Small intestine (tissue), 7 donors: Measurements from ENCODE around the gene GPR15. TPM values are rescaled to one million over a fixed set of nuclear protein-coding genes. Genes with fewer than 3 reads are reported as not detected.

Experiments used
- DNase-seq, 2 donors: peaks; one replicate each; pipeline versions ENCODE4 v3.0.0 to v3.0.0-alpha.2; 2013
- FAIRE-seq: peaks from 2 replicates; lab custom pipeline; 2012; peaks lifted over from hg19 to GRCh38; lab: Jason Lieb, UNC
- H3K27ac ChIP-seq, 3 donors: one replicate each; pipeline ENCODE4 v1.5.1; 2013; ENCODE audit warnings: low read length in 2 of 3, mild to moderate bottlenecking in 2 of 3, control low read depth in 1 of 3, inconsistent platforms in 1 of 3, low read depth in 1 of 3, moderate library complexity in 1 of 3
- H3K27me3 ChIP-seq, 3 donors: one replicate each; pipeline ENCODE4 v1.6.1; 2013; ENCODE audit warnings: low read length in 3 of 3, inconsistent platforms in 1 of 3; ENCODE audit not compliant: control insufficient read depth in 3 of 3, insufficient read depth in 3 of 3
- H3K36me3 ChIP-seq, 3 donors: one replicate each; pipeline ENCODE4 v1.6.1; 2013; ENCODE audit warnings: low read length in 3 of 3, inconsistent platforms in 1 of 3, low read depth in 1 of 3, mild to moderate bottlenecking in 1 of 3, moderate library complexity in 1 of 3; ENCODE audit not compliant: control insufficient read depth in 3 of 3, insufficient read depth in 2 of 3
- H3K4me1 ChIP-seq, 3 donors: one replicate each; pipeline ENCODE4 v1.6.1; 2013; ENCODE audit warnings: low read length in 2 of 3, inconsistent platforms in 1 of 3, low read depth in 1 of 3, mild to moderate bottlenecking in 1 of 3, moderate library complexity in 1 of 3; ENCODE audit not compliant: control insufficient read depth in 3 of 3, insufficient read depth in 2 of 3
- H3K4me3 ChIP-seq, 3 donors: one replicate each; pipeline ENCODE4 v1.5.1; 2013; ENCODE audit warnings: low read length in 3 of 3, control low read depth in 1 of 3, inconsistent platforms in 1 of 3, low read depth in 1 of 3, mild to moderate bottlenecking in 1 of 3, moderate library complexity in 1 of 3
- H3K9me3 ChIP-seq, 2 donors: one replicate each; pipeline ENCODE4 v1.6.1; 2013; ENCODE audit warnings: low read depth in 1 of 2, low read length in 1 of 2; ENCODE audit not compliant: control insufficient read depth in 2 of 2, insufficient read depth in 1 of 2
- WGBS, 3 donors: extraction: QIAGEN DNeasy Blood & Tissue Kit; methylation state at CpG; one replicate each; pipeline ENCODE4 v1.1.7; 2013; 5-methylcytosine and 5-hydroxymethylcytosine counted together
- polyA plus RNA-seq, 4 donors: library from polyadenylated mRNA; stranded (reverse) in 3 of 4; unstranded in 1 of 4; fragments of 200-250 nt in 3 of 4; fragments of 120-200 nt in 1 of 4; gene quantifications; one replicate each; pipeline versions ENCODE4 v1.2.1 to v1.2.3, GENCODE V29; 2013
- donor health status: healthy with polysubstance abuse.
- donor health status: control.
- donor health status: control.
- donor health status: Bipolar disorder and iron deficiency.
- donor health status: healthy.

The GPR15 gene
- polyA plus RNA-seq, 4 donors: 0.16 to 0.54 (median 0.30) TPM; not detected in 1

DNA sequence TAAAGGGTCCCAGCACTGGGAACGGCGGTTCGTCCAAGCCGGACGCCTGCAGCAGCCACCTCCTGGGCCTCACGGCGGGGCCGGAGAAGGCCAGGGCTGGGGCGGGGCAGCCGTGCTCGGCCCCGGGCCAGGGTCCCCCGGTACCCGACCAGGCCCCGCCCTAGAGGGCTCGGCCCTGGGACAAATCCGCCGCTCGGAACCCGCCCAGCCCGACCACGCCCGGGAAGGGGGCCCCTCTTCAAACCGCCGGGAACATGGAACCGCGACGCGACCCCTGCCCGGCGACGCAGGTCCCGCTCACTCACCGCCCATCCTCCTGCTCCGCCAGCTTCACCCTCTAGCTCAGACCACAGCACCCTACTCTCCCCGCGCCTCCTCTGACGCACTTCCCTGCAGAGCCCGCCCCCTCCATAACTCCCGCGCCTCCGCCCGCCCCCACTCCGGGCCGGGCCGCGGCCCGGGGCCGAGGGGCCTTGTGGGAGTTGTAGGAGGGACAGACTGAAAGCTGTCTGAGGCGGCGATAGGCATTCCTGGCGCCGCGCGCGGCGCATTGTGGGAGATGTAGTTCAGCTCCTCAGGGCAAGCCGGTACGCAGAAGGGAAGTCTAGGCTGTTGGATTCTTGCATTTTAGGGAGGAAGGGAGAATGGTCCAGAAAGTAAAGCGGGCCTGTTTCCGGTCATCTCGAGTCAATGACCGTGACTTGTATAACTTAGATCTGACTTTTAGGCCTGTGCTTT lies 9.1 kb upstream of the GPR15 start, which contains the start of gene CLDND1:
Gene CLDND1, minus strand, starts transcription at position 359 of the 738 bp plus-strand sequence. CDS start 1,478 bp downstream, outside the sequence.
- FAIRE-seq: no peak
- peak within 1 kb of the TSS; percentile 91 to 98 (median 98) for H3K27ac ChIP-seq
- H3K36me3 ChIP-seq: peaks cover 0 to 3% (median 3%) of the 10 kb centered on the region in 3 donors
- no peaks in the 10 kb centered on the region for H3K27me3 ChIP-seq
- H3K4me3 ChIP-seq: peak within 1 kb of the TSS; percentile 58 to 95 (median 71)
- peaks cover 3 to 11% (median 4%) of the 10 kb centered on the region in 3 donors for H3K4me1 ChIP-seq
- no peaks in the 10 kb centered on the region for H3K9me3 ChIP-seq
- 0% methylated on average over 41 to 63 of the region's 63 CpGs for WGBS, 3 donors
- peak; percentile 98 for DNase-seq

- 78 to 86% (median 82%) methylated on average over 6 of the region's 6 CpGs for WGBS, 3 donors
- H3K27me3 ChIP-seq: no peaks in the 10 kb centered on the region
- H3K27ac ChIP-seq: no peak overlapping the region
- H3K9me3 ChIP-seq: no peaks in the 10 kb centered on the region
- no peak overlapping the region for H3K4me3 ChIP-seq
- FAIRE-seq (no peak), DNase-seq (no peak)
- peaks cover 3 to 30% (median 3%) of the 10 kb centered on the region in 3 donors for H3K4me1 ChIP-seq
- H3K36me3 ChIP-seq: no peaks in the 10 kb centered on the region
Measured at GRCh38 chr3:98525494-98525893, 6.3 kb upstream of the GPR15 start.

DNA sequence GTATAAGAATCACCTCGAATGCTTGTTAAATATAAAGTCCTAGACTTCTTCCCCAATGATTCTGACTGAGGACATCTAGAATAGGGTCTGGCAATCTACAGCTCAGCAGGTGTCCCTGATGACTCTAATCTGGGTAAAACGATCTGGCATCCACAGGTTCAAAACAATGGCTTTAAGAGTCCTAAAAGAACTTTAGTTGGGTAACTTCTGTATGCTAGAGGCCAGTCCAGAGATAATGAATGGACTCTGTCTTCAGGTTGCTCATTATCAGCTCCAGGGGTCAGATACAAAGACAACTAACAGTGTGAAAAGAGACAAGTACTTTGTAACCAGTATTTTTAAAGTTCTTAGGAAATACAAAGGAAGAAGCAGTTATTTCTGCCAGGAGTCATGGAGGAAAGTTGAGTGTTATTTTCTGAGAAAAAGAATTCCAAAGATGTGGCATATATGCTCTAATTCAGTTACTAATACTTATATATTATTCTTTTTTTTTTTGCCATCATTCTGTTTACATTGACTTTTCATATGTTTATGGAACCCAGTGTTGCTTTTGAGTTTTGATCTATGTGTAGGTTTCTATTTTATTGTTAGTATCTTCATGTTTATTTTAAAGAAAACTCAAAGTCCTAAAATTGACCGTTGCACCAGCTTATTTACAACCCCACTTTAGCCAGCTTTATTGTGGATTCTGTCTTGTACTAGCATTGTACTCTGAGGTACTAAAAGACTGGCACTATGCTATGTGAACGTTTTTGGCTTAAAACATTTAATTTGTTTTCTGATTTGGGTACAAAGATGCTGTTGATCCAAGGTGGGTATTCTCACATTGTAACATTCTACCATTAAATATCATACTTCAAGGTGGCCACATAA lies 3.1 kb upstream of the GPR15 start:
- FAIRE-seq: no peak
- Histone ChIP-seq H3K4me1 (peaks cover 0 to 19% (median 0%) of the 10 kb centered on the region in 3 donors), H3K27me3 (no peaks in the 10 kb centered on the region), H3K4me3 (no peak overlapping the region), H3K9me3 (no peaks in the 10 kb centered on the region), H3K36me3 (no peaks in the 10 kb centered on the region), H3K27ac (peak overlapping the region in 1 of 3 donors; percentile 8)
- 19 to 42% (median 34%) methylated on average over 4 of the region's 4 CpGs for WGBS, 3 donors
- DNase-seq: peak; percentile 49 to 53

GRCh38 chr3:98529856-98530459 lies 1.8 kb upstream of the GPR15 start:
- WGBS, 3 donors: 83 to 89% (median 87%) methylated on average over 8 of the region's 8 CpGs
- FAIRE-seq: no peak

GRCh38 chr3:98530676-98531075 lies 1.1 kb upstream of the GPR15 start:
- no peak for FAIRE-seq
- H3K9me3 ChIP-seq: no peaks in the 10 kb centered on the region
- no peak overlapping the region for H3K27ac ChIP-seq
- H3K4me1 ChIP-seq: peaks cover 0 to 19% (median 0%) of the 10 kb centered on the region in 3 donors
- 83 to 93% (median 89%) methylated on average over 2 of the region's 2 CpGs for WGBS, 3 donors
- no peaks in the 10 kb centered on the region for H3K27me3 ChIP-seq
- no peak overlapping the region for H3K4me3 ChIP-seq
- no peak for DNase-seq
- no peaks in the 10 kb centered on the region for H3K36me3 ChIP-seq

More at GRCh38 chr3:98529856-98530459, 1.8 kb upstream of the GPR15 start:
- Histone ChIP-seq H3K4me1 (peaks cover 0 to 19% (median 0%) of the 10 kb centered on the region in 3 donors), H3K4me3 (no peak overlapping the region), H3K36me3 (no peaks in the 10 kb centered on the region), H3K27me3 (no peaks in the 10 kb centered on the region), H3K27ac (peak overlapping the region in 1 of 3 donors; percentile 25), H3K9me3 (no peaks in the 10 kb centered on the region)
- DNase-seq: no peak

- no peaks in the 10 kb centered on the region for H3K36me3 ChIP-seq
- no peaks in the 10 kb centered on the region for H3K9me3 ChIP-seq
- H3K27ac ChIP-seq: no peak overlapping the region
- DNase-seq (no peak), FAIRE-seq (no peak)
- no peak overlapping the region for H3K4me3 ChIP-seq
- H3K4me1 ChIP-seq: peaks cover 0 to 19% (median 0%) of the 10 kb centered on the region in 3 donors
- no peaks in the 10 kb centered on the region for H3K27me3 ChIP-seq
- 84 to 90% (median 88%) methylated on average over 5 of the region's 5 CpGs for WGBS, 3 donors
Measured at GRCh38 chr3:98532275-98532637, 478 bp downstream of the GPR15 start.

- Histone ChIP-seq H3K27ac (no peak overlapping the region), H3K9me3 (no peaks in the 10 kb centered on the region), H3K27me3 (no peaks in the 10 kb centered on the region), H3K36me3 (no peaks in the 10 kb centered on the region), H3K4me1 (peaks cover 0 to 17% (median 0%) of the 10 kb centered on the region in 3 donors), H3K4me3 (no peak overlapping the region)
- no peak for DNase-seq
- 87 to 95% (median 94%) methylated on average over 6 of the region's 6 CpGs for WGBS, 3 donors
- FAIRE-seq: no peak
Measured at GRCh38 chr3:98532709-98533571, 1.2 kb downstream of the GPR15 start.
